ENCODE results near the gene TRIP12. TPM values are rescaled to one million over a fixed set of nuclear protein-coding genes. Genes with fewer than 3 reads are reported as not detected.
A peak's percentile ranks its signal among the peaks of the same experiment; 100 is the strongest.

TRIP12 gene
- total RNA-seq, 2 experiments from 2014 or later: 208 to 212 TPM

- Mint-ChIP-seq H3K4me3 (no peak overlapping the region), H3K27me3 (peaks cover 25% of the 10 kb centered on the region), H3K4me1 (ENCODE audit: low read depth) (peaks cover 7% of the 10 kb centered on the region), H3K36me3 (ENCODE audit: low read depth) (no peaks in the 10 kb centered on the region), H3K27ac (no peak overlapping the region), H3K9me3 (no peaks in the 10 kb centered on the region)
- no peak for TF ChIP-seq CTCF (IDR thresholded peaks at IDR 0.05)
- DNase-seq: no peak
- POLR2A ChIA-PET: no interaction called here
- CTCF ChIA-PET: no interaction called here
- intact Hi-C loops (cut with micrococcal nuclease): no loop called here
- no peak for ATAC-seq
Measured at GRCh38 chr2:229719926-229720647, 201.7 kb downstream of the TRIP12 start.

- no peak overlapping the region for H3K27ac Mint-ChIP-seq
Measured at GRCh38 chr2:229718057-229718456, 203.8 kb downstream of the TRIP12 start.

GRCh38 chr2:229715895-229716507, 205.8 kb downstream of the TRIP12 start:
- Mint-ChIP-seq H3K4me3 (no peak overlapping the region), H3K27me3 (peaks cover 47% of the 10 kb centered on the region), H3K27ac (no peak overlapping the region), H3K36me3 (ENCODE audit: low read depth) (no peaks in the 10 kb centered on the region), H3K9me3 (no peaks in the 10 kb centered on the region), H3K4me1 (ENCODE audit: low read depth) (peaks cover 11% of the 10 kb centered on the region)
- POLR2A ChIA-PET: interaction anchor here (0.6 kb wide), 1 partner anchor 60 kb away, joined by 3 read pairs; no protein-coding TSS in a partner anchor
- intact Hi-C loops (cut with micrococcal nuclease): no loop called here
- ATAC-seq: no peak
- DNase-seq: peak; percentile 63
- peak; percentile 70 for TF ChIP-seq CTCF (IDR thresholded peaks at IDR 0.05)
- CTCF ChIA-PET: interaction anchor here (0.8 to 1.2 kb wide), 2 partner anchors 11 to 14 kb away, joined by 3 to 4 read pairs; no protein-coding TSS in a partner anchor

More at GRCh38 chr2:229718057-229718456, 203.8 kb downstream of the TRIP12 start:
- H3K27me3 Mint-ChIP-seq: peaks cover 28% of the 10 kb centered on the region
- intact Hi-C loops (cut with micrococcal nuclease): no loop called here
- ATAC-seq (no peak), DNase-seq (no peak)
- H3K4me3 Mint-ChIP-seq: no peak overlapping the region
- no peak for TF ChIP-seq CTCF (IDR thresholded peaks at IDR 0.05)
- H3K4me1 Mint-ChIP-seq (ENCODE audit: low read depth): peaks cover 10% of the 10 kb centered on the region
- ChIA-PET POLR2A (no interaction called here), CTCF (no interaction called here)
- no peaks in the 10 kb centered on the region for H3K9me3 Mint-ChIP-seq
- no peaks in the 10 kb centered on the region for H3K36me3 Mint-ChIP-seq (ENCODE audit: low read depth)

- intact Hi-C loops (cut with micrococcal nuclease): no loop called here
- peak; percentile 44 for DNase-seq
- no peak for TF ChIP-seq CTCF (IDR thresholded peaks at IDR 0.05)
- H3K27me3 Mint-ChIP-seq: peaks cover 55% of the 10 kb centered on the region
- H3K27ac Mint-ChIP-seq: no peak overlapping the region
- peak overlapping the region; percentile 19 for H3K4me3 Mint-ChIP-seq
- POLR2A ChIA-PET: no interaction called here
- no peaks in the 10 kb centered on the region for H3K9me3 Mint-ChIP-seq
- peaks cover 11% of the 10 kb centered on the region for H3K4me1 Mint-ChIP-seq (ENCODE audit: low read depth)
- CTCF ChIA-PET: no interaction called here
- ATAC-seq: peak; percentile 54
- no peaks in the 10 kb centered on the region for H3K36me3 Mint-ChIP-seq (ENCODE audit: low read depth)
Measured at GRCh38 chr2:229714736-229715541, 206.9 kb downstream of the TRIP12 start.

Data from activated CD8-positive, alpha-beta T cell treated with anti-CD3 and anti-CD28 coated beads for 36 hours (primary cell).